AG08395 (cell line): Measurements from ENCODE around the gene BABAM2.
"Not testable (repeated sequence)": the region's sequence is repeated elsewhere in the genome, so short reads cannot be mapped to it uniquely, and the experiment has no call there.

Experiments used
- DNase-seq: peaks from one replicate; pipeline ENCODE4 v3.0.0; 2012; ENCODE audit warnings: mixed read lengths, low spot score

The BABAM2 gene

GRCh38 chr2:27881815-27882583, 8.5 kb upstream of the BABAM2 start:
- not testable (repeated sequence) for DNase-seq

GRCh38 chr2:27882584-27882922, 8.0 kb upstream of the BABAM2 start:
- not testable (repeated sequence) for DNase-seq

DNA sequence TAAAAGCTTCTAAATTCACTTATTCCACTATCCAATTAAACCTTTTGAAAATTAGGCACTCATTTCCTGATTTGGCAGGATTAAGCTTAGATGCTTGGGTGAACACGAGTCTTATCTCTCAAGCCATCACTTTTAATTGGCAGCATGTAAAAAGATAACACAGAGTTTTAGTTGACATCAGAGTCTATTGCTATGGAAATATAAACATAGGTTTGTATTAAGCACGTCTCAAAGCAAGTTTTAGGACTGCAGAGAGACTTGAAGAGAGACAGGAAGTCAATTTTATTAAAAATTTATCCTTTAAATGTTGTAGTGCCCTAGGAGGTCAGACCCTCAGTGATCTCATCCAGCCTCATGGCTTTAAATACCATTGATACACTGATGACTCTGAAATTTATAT, 5.9 kb upstream of the BABAM2 start:
- no peak for DNase-seq

DNA sequence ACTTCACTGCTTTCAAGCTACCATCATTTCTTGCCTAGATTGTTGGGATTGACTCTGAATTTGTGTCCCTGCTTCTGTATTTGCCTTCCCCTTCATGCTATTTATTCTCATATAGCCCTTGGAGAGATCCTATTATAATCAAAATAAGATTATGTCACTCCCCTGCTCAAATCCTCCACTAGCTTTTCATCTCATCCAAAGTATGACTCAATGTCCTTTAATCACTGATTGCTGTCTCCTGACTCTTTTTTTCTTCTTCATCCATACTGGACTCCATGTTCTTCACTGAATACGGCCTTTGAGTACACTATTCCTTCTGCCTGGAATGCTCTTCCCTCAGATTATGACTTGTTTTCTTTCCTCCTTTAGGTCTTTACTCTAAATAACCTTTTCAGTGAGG, 5.3 kb upstream of the BABAM2 start:
- DNase-seq: no peak

- no peak for DNase-seq
These were observed 4.9 kb upstream of the BABAM2 start for GRCh38 chr2:27885661-27886060.

GRCh38 chr2:27886322-27886721, 4.2 kb upstream of the BABAM2 start:
- no peak for DNase-seq

DNA sequence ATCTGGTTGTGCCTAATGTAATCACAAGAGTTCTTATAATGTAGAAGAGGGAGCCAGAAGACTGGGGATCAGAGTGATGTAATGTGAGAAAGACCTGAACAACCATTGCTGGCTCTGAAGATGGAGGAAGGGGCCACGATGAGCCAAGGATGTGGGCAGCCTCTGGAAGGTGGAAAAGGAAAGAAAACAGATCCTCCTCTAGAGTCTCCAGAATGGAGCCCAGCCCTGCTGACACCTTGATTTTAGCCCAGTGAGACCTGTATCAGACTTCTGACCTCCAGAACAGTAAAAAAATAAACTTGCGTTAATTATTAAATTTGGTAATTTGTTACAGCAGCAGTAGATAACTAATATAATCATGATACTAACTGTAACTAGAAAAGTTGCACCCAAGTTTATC, 3.4 kb upstream of the BABAM2 start:
- DNase-seq: no peak

- DNase-seq: no peak
These were observed 2.7 kb upstream of the BABAM2 start for GRCh38 chr2:27887830-27888229.

DNA sequence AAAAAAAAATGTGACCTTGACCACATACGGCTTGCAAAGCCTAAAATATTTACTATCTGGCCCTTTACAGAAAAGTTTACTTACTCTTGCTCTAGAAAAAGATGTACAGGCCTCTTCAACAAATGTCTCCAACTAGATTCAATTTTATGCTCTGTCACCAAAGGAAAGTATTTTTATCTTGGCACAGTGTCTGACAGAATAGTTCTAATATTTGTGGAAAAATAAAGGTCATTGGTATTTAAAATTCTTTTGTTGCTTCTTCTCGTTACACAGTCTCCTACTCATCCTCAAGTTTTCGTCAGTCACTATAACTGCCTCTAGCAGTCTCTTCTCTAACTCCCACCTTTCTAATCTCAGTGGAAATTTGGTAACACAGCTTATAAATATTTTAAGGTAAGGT, 1.7 kb upstream of the BABAM2 start:
- DNase-seq: peak; percentile 42

DNA sequence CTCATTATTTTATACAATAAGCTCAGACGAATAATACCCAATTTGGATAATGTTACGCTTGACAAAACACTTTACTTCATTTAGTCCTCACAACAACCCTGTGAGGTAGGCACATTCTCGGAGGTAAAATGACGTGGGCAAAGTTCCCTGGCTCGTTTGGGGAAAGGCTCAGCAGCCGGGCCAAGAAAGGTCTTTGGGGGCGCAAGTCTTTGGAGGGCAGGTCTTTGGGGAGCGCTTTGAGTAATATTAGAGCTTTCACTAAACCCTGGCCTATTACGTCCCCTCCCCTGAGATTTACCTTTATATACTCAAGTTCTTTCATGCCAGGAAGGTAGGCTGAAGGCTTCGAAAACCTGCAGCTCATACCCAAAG, 769 bp upstream of the BABAM2 start:
- DNase-seq: no peak

- peak; percentile 56 for DNase-seq
These were observed 569 bp downstream of the BABAM2 start for GRCh38 chr2:27890924-27891672.

DNA sequence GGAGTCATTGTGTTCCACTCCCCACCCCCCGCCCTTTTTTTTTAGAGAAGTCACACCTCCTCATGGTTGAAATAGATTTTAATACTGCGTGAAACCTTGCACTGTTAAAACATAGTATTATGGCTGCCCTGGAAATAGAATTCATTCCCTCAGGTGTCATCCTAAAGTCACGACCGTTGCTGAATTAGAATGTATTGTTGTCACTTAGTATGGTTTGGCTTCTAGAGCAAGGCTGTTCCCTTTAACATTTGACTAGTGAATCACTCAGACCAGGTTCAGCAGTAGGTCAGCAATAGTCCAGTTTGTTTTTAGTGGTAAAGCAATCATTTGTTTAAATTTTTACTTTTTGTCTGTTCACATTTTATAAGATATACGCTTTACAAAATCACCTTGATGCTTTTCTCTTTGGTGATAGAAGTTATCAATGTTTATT, 1.2 kb downstream of the BABAM2 start:
- no peak for DNase-seq

- no peak for DNase-seq
These were observed 2.5 kb downstream of the BABAM2 start for GRCh38 chr2:27893006-27893405.

- no peak for DNase-seq
These were observed 7.2 kb downstream of the BABAM2 start for GRCh38 chr2:27897717-27898116.

DNA sequence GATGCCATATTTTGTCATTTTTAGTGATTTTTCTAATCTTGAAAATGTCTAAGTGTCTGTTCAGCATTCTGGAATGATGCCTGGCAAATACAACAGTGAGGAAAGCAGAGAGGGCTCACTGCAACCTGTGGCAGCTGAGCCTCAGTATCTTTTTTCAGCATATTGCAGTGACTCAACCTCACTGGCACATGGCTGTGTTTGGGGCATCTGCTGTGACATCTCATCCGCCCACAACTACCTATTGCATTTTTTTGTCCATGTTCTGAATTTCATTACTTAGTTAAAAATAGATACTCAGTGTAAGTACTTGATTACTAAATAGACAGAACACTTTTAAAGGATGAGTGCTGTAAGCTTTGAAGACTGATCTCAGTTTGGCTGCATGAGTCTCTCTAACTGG, 10.7 kb downstream of the BABAM2 start:
- DNase-seq: peak; percentile 7

DNA sequence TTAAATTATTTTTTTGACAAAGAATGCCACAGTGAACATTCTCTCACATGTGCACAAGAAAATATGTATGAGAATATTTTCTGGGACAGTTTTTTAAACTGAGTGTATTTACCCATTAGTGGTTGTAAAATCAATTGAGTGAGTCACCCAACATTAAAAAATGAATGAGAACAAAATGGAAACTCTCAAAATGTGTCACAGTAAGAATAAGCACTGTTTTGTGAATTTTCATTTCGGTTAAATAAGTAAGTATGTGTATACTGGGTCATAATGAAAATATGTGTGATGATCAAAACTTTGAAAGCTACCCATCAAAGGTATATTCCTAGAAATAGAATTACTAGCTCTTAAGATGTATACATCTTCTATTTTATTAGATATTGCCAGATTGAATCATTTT, 11.6 kb downstream of the BABAM2 start:
- no peak for DNase-seq

DNA sequence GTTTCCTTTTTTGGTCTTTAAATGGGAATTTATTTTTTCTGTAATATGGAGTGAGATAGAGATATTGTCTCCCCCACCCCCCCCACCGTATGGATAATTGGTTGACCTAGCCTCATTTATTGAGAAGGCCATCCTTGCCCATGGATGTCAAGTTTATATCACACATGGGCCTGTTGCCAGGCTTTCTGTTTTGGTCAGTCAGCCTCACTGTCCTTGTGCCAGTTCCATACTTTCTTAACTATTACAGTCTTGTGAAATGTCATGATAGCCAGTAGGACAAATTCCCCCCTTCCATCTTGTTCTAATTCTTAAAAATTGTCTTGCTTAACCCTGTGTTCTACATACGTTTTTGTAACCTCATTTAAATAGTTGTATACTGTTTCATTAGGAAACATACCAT, 12.5 kb downstream of the BABAM2 start:
- no peak for DNase-seq

DNA sequence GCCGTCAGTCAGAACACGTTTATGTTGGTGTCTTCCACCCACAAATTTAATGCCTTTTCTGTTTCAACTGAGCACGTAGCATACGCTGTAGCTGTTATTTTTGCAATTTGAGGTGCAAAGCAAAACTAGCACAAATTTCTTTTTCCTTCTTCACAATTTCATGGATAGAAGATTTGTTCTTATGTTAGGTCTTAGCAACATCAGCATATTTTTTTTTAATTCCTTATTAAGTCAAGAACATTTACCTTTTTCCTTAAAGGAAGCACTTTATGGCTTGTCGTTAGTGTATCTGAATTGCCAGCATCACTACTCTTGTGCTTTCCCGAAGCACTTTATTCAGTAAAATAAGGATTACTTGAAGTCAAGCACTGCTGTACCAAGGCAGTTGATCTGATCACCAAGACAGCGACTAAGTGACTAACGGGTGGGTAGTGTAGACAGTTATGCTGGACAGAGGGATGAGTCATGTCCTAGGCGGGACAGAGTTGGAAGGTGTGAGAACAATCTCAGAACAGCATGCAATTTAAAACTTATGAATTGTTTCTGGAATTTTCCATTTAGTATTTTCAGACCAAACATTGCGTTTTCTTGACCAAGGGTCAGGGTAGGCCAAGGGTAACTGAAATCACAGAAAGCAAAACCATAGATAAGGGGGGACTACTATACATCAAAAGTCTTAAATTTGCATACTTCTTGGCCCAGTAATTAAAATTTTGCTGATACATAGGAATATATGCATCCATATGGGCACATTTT, 13.3 kb downstream of the BABAM2 start:
- no peak for DNase-seq

GRCh38 chr2:27904405-27904665, 13.8 kb downstream of the BABAM2 start:
- no peak for DNase-seq

- no peak for DNase-seq
These were observed 15.5 kb downstream of the BABAM2 start for GRCh38 chr2:27906074-27906473.

DNA sequence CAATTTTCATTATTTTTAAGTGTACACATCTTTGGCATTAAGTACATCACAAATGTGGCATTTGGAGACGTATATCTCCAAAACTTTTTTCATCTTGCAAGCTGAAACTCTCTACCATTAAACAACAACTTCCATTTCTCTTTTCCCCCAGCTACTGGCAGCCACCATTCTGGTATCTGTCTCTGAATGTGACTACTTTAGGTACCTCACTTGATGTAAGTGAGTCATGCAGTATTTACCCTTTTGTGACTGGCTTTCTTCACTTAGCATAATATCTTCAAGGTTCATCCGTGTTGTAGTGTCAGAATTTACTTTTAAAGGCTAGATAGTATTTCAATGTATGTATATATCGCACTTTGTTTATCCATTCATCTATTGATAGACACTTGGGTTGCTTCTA, 17.0 kb downstream of the BABAM2 start:
- DNase-seq: no peak

DNA sequence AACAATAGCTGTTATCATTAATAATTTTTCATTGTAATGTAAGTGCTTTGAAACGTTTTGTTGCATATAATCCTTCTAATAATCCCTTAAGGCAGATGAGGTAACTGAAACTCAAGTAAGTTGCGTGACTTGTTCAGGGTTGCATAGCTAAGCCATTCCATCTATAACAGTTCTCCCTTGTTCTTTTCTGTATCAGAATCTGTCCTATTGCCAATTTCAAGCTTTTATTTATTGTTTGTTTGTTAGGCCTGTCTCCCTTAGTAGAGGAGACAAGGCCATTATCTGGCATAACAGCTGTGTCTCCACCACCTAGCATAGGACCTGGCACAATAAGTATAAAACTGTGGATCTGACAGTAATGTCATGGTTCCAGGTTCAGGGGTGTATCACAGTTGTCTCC, 19.4 kb downstream of the BABAM2 start:
- DNase-seq: no peak

DNA sequence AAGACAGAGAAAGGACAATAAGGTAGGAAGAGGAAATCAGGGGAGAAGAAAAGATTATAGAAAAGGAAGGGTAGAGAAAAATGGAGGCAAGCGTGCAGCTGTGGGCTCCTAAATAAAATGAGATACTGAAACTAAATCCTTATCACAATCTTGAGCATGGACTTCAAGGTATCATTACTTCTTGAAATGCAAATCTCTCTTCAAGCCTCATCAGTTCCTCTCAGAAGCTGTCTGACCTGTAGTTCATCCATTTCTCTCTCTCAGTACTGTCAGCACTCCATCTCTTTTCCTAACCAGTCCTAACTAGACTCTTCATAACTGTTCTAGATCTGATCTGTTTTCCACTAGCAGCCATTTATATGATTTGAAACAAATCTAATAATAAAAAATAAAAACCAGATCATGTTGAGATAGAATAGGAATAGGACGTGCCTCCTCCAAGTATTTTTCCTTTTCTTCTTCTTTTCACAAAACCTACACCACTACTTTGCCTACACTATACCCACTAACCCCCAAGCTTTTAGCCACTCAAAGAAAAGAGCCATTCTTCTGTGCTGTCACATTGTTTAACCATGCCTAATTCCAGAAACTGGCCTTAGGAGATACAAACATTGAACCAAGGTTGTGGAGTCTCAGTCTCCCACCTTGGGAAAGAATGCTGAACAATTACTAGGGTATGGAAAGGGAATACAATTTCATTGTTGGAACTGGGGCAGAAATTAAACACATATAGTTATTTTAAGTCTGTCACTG, 21.1 kb downstream of the BABAM2 start:
- DNase-seq: no peak
